Naive thymus-derived CD4-positive, alpha-beta T cell (primary cell): ENCODE results near the gene RPL41. TPM values are rescaled to one million over a fixed set of nuclear protein-coding genes. Genes with fewer than 3 reads are reported as not detected.
"Not testable (repeated sequence)": the region's sequence is repeated elsewhere in the genome, so short reads cannot be mapped to it uniquely, and the experiment has no call there.

Experiments
- ATAC-seq: fragments of 150-1000 bp; cut with Tn5 transposase; 2 replicates; pipeline ENCODE4 v1.10.0; 2021; ENCODE audit warnings: mild to moderate bottlenecking, moderate library complexity
- CTCF ChIA-PET: fragments of 350-600 bp; sonication (Branson Sonifier 250); formaldehyde crosslinking; loops from one replicate; lab custom pipeline; 2021; ENCODE audit warnings: antibody characterized with exemption; lab: Charles Lee
- POLR2A ChIA-PET: fragments of 350-600 bp; sonication (Branson Sonifier 250); formaldehyde crosslinking; loops from one replicate; lab custom pipeline; 2021; ENCODE audit warnings: antibody characterized with exemption, inconsistent platforms; lab: Charles Lee
- DNase-seq, 9 donors: peaks; one replicate each; pipeline versions ENCODE4 v3.0.0 to v3.0.0-alpha.2; 2020 to 2022; ENCODE audit warnings: mixed read lengths in 1 of 9
- H3K27ac ChIP-seq: one replicate; pipeline ENCODE4 v1.7.0; 2013; ENCODE audit warnings: mild to moderate bottlenecking, low read depth, low read length, moderate library complexity
- H3K27me3 ChIP-seq, 2 donors: one replicate each; pipeline ENCODE4 v1.7.0; 2013; ENCODE audit warnings: low read length in 2 of 2, mild to moderate bottlenecking in 2 of 2, moderate library complexity in 2 of 2; ENCODE audit not compliant: control insufficient read depth in 2 of 2, insufficient read depth in 2 of 2
- H3K36me3 ChIP-seq, 3 experiments: 1 replicate in 2 of 3; 2 replicates in 1 of 3; pipeline ENCODE4 v1.7.0; 2013; ENCODE audit warnings: low read length in 3 of 3, mild to moderate bottlenecking in 3 of 3, moderate library complexity in 1 of 3; ENCODE audit not compliant: insufficient read depth in 3 of 3, control insufficient read depth in 2 of 3
- H3K4me1 ChIP-seq, 2 donors: one replicate each; pipeline ENCODE4 v1.7.0; 2013; ENCODE audit warnings: low read length in 2 of 2, mild to moderate bottlenecking in 2 of 2, moderate library complexity in 1 of 2; ENCODE audit not compliant: control insufficient read depth in 2 of 2, insufficient read depth in 2 of 2
- H3K4me3 ChIP-seq: 2 replicates; pipeline ENCODE4 v1.7.0; 2013; ENCODE audit warnings: mild to moderate bottlenecking, low read length
- H3K9me3 ChIP-seq, 3 experiments: 1 replicate in 2 of 3; 2 replicates in 1 of 3; pipeline ENCODE4 v1.7.0; 2013; ENCODE audit warnings: low read length in 3 of 3; ENCODE audit not compliant: control insufficient read depth in 2 of 3
- H3K27ac Mint-ChIP-seq, 9 donors: one replicate each; pipeline ENCODE4 v1.8.0; 2020 to 2022; ENCODE audit warnings: mixed read lengths in 9 of 9, mild to moderate bottlenecking in 8 of 9, moderate library complexity in 5 of 9, inconsistent platforms in 2 of 9
- H3K27me3 Mint-ChIP-seq, 5 donors: one replicate each; pipeline ENCODE4 v1.8.0; 2021 to 2022; ENCODE audit warnings: mixed read lengths in 5 of 5, mild to moderate bottlenecking in 1 of 5
- H3K36me3 Mint-ChIP-seq, 5 donors: one replicate each; pipeline ENCODE4 v1.8.0; 2020 to 2022; ENCODE audit warnings: mixed read lengths in 5 of 5, mild to moderate bottlenecking in 3 of 5, inconsistent platforms in 1 of 5
- H3K4me1 Mint-ChIP-seq, 7 donors: one replicate each; pipeline ENCODE4 v1.8.0; 2020 to 2022; ENCODE audit warnings: mixed read lengths in 7 of 7, mild to moderate bottlenecking in 3 of 7, inconsistent platforms in 1 of 7
- H3K4me3 Mint-ChIP-seq, 10 donors: one replicate each; pipeline ENCODE4 v1.8.0; 2020 to 2022; ENCODE audit warnings: mild to moderate bottlenecking in 10 of 10, mixed read lengths in 10 of 10, moderate library complexity in 6 of 10, inconsistent platforms in 2 of 10
- H3K9me3 Mint-ChIP-seq, 11 donors: one replicate each; pipeline ENCODE4 v1.8.0; 2020 to 2022; ENCODE audit warnings: mixed read lengths in 11 of 11, mild to moderate bottlenecking in 4 of 11, inconsistent platforms in 1 of 11, moderate library complexity in 1 of 11
- intact Hi-C, 2 donors: fragments of 100-400 bp; cut with micrococcal nuclease; formaldehyde crosslinking; loops; one replicate each; pipeline ENCODE4 v1.15.1; 2023
- polyA plus RNA-seq, 2 donors: library from polyadenylated mRNA; unstranded; fragments of 300-500 nt; fragmentation: Illumina TruSeq; gene quantifications; one replicate each; pipeline ENCODE4 v1.2.3, GENCODE V29; 2021
- total RNA-seq, 6 experiments: library from RNA in 5 of 6; stranded (reverse) in 5 of 6; gene quantifications; 1 replicate in 5 of 6; 2 replicates in 1 of 6; pipeline ENCODE4 v1.2.3 and lab custom pipeline; 2021 to 2026

The RPL41 gene
- total and polyA plus RNA-seq, 7 experiments from 2014 or later = 3,787 to 10,251 (median 6,043) TPM

DNA sequence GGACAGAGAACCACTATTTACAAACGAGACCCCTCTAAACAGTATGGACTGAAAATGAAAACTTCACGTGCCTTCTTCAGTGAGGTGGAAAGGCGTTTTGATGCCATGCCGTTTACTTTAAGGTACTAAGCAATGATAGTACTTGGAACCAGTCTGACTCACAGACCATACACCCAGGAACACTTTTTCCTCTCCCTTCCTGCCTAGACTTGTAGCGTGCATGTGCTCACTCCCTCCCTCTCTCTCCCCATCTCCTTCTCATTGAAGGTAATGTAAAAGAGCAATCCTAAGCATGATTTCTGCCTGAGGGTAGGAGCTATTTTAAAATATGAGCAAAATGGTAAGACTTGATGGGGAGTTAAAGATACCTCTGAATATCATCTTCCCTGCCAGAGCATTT, 5.9 kb upstream of the RPL41 start:
- DNase-seq (no peak), ATAC-seq (no peak)
- Histone ChIP-seq H3K36me3 (peaks cover 23 to 68% (median 24%) of the 10 kb centered on the region in 3 experiments), H3K27ac (no peak overlapping the region), H3K4me1 (peaks cover 11 to 14% of the 10 kb centered on the region in 2 donors), H3K4me3 (no peak overlapping the region), H3K9me3 (no peaks in the 10 kb centered on the region), H3K27me3 (no peaks in the 10 kb centered on the region)
- no peaks in the 10 kb centered on the region for H3K27me3 Mint-ChIP-seq
- intact Hi-C loops = loop anchor here in 1 of 2 donors (10.0 kb wide), 1 partner anchor 524 kb away; the partner anchor contains the start of gene BAZ2A
- H3K4me1 Mint-ChIP-seq = peaks cover 7 to 40% (median 17%) of the 10 kb centered on the region in 7 donors
- H3K36me3 Mint-ChIP-seq = peaks cover 6 to 54% (median 37%) of the 10 kb centered on the region in 5 donors
- H3K4me3 Mint-ChIP-seq = no peak overlapping the region
- no peaks in the 10 kb centered on the region for H3K9me3 Mint-ChIP-seq
- POLR2A ChIA-PET = interaction anchor here (0.8 to 2.0 kb wide), 2 partner anchors 64 to 112 kb away, joined by 3 to 11 read pairs; no protein-coding TSS in a partner anchor
- H3K27ac Mint-ChIP-seq = peak overlapping the region in 1 of 9 donors; percentile 44
- CTCF ChIA-PET = no interaction called here

DNA sequence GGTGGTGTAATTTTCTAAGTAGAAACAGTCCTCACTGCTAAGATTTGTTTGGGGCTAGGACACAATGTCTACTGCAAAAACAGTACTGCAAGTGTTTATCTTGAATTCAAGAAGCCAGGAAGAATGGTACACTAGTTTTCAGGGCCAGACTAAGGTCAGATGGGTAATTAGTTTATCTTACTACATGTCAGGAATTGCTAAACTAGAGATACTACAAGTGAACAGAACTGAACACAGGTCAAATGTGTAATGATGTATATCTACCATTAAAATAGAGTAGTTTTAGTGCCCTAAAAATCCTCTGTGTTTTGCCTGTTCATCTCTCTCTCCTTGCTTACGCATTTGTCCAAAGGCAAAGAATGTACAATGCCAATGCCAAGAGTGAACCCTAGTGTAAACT, 2.3 kb upstream of the RPL41 start:
- Histone ChIP-seq H3K27me3 (no peaks in the 10 kb centered on the region), H3K9me3 (no peaks in the 10 kb centered on the region), H3K36me3 (peaks cover 9 to 46% (median 16%) of the 10 kb centered on the region in 3 experiments), H3K4me3 (no peak overlapping the region), H3K4me1 (peaks cover 15 to 20% of the 10 kb centered on the region in 2 donors), H3K27ac (no peak overlapping the region)
- CTCF ChIA-PET = interaction anchor here (0.5 kb wide), 1 partner anchor 69 kb away, joined by 3 read pairs; no protein-coding TSS in a partner anchor
- Mint-ChIP-seq H3K36me3 (peaks cover 12 to 50% (median 45%) of the 10 kb centered on the region in 5 donors), H3K4me1 (peaks cover 17 to 36% (median 20%) of the 10 kb centered on the region in 7 donors), H3K9me3 (peaks cover 0 to 5% (median 0%) of the 10 kb centered on the region in 11 donors), H3K27me3 (no peaks in the 10 kb centered on the region), H3K4me3 (peak overlapping the region in 3 of 10 donors; percentile 0 to 30 (median 19)), H3K27ac (peak overlapping the region in 7 of 9 donors; percentile 35 to 98 (median 56))
- intact Hi-C loops = loop anchor here in 1 of 2 donors (10.0 kb wide), 1 partner anchor 521 kb away; the partner anchor contains the start of gene BAZ2A
- no peak for DNase-seq
- POLR2A ChIA-PET = interaction anchor here (1.9 to 2.6 kb wide), 2 partner anchors 10 to 12 kb away, joined by 4 to 20 read pairs; partner anchors contain the start of gene PA2G4
- ATAC-seq = no peak

DNA sequence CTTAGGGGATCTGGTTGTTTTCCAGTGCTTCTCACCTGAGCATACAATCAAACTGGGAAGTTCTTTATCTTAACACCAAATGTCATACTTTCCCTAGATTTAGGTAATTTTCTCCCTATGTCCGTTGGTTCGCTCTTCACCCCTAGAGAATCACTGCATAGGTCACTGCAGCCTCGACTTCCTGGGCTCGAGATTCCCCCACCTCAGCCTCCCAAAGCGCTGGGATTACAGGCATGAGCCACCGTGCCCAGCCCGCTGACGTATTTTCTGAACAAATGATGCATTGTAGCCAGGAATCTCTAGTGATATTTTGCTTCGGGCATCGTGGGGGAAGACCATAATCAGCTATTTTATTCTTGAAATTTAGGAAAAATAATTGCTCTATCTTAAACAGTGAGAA, 1.1 kb upstream of the RPL41 start:
- no peaks in the 10 kb centered on the region for H3K27me3 Mint-ChIP-seq
- H3K27ac Mint-ChIP-seq = peak overlapping the region; percentile 95 to 99 (median 98)
- POLR2A ChIA-PET = interaction anchor here (0.6 to 7.6 kb wide), 14 partner anchors 11 to 377 kb away, joined by 3 to 230 read pairs (median 9); partner anchors contain the start of genes ESYT1, MYL6, PA2G4 and PYM1
- H3K27ac ChIP-seq = peak overlapping the region; percentile 93
- peaks cover 24 to 47% (median 32%) of the 10 kb centered on the region in 7 donors for H3K4me1 Mint-ChIP-seq
- no peak for DNase-seq
- H3K4me1 ChIP-seq = peaks cover 24 to 25% of the 10 kb centered on the region in 2 donors
- ATAC-seq = no peak
- H3K36me3 Mint-ChIP-seq = peaks cover 12 to 44% (median 42%) of the 10 kb centered on the region in 5 donors
- CTCF ChIA-PET = interaction anchor here (0.7 to 5.1 kb wide), 3 partner anchors 12 to 1270 kb away, joined by 3 to 44 read pairs (median 3); partner anchors contain the start of gene PA2G4
- intact Hi-C loops = loop anchor here (5.0 to 10.0 kb wide), 7 partner anchors 118 to 1627 kb away; partner anchors contain the start of genes BAZ2A (in 1 of the 2), MARS1 (in 1 of the 2), PTGES3 (in 1 of the 2) and SUOX (in 1 of the 2)
- H3K27me3 ChIP-seq = no peaks in the 10 kb centered on the region
- H3K4me3 ChIP-seq = peak overlapping the region; percentile 95
- peaks cover 0 to 5% (median 0%) of the 10 kb centered on the region in 11 donors for H3K9me3 Mint-ChIP-seq
- H3K4me3 Mint-ChIP-seq = peak overlapping the region; percentile 87 to 100 (median 96)
- no peaks in the 10 kb centered on the region for H3K9me3 ChIP-seq
- H3K36me3 ChIP-seq = peaks cover 3 to 33% (median 9%) of the 10 kb centered on the region in 3 experiments

DNA sequence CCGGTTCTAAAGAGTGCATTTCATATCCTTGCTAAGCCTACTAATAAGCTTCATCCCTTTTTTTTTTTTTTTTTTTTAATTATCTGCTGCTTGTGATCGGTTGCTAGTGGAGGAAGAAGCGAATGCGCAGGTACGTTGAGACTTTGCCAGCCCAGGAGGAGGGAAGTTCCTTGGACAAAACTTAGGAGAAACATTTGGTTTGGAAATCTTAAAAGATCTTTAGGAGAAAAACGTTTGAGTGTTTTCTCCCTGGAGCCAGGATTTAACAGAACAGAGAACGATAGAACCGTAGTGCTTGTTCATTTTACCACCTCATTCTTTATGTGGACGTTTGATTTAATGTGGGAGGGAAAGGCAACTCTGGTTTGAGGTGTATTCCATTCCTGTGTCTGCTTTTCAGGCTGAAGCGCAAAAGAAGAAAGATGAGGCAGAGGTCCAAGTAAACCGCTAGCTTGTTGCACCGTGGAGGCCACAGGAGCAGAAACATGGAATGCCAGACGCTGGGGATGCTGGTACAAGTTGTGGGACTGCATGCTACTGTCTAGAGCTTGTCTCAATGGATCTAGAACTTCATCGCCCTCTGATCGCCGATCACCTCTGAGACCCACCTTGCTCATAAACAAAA, 761 bp downstream of the RPL41 start:
- Histone ChIP-seq H3K36me3 (peaks cover 0 to 33% (median 0%) of the 10 kb centered on the region in 3 experiments), H3K4me1 (peaks cover 24 to 25% of the 10 kb centered on the region in 2 donors), H3K27ac (peak overlapping the region; percentile 93), H3K4me3 (peak overlapping the region; percentile 95)
- not testable (repeated sequence) for H3K27me3 ChIP-seq, H3K9me3 ChIP-seq, ATAC-seq, H3K27me3 Mint-ChIP-seq, H3K9me3 Mint-ChIP-seq
- DNase-seq = peak in 2 of 9 donors; percentile 33 to 34
- Mint-ChIP-seq H3K27ac (peak overlapping the region; percentile 95 to 99 (median 98)), H3K36me3 (peaks cover 7 to 36% (median 30%) of the 10 kb centered on the region in 5 donors), H3K4me3 (peak overlapping the region; percentile 87 to 100 (median 96)), H3K4me1 (peaks cover 24 to 47% (median 34%) of the 10 kb centered on the region in 7 donors)
- ChIA-PET CTCF (interaction anchor here (0.5 to 13.4 kb wide), 16 partner anchors 9 to 200 kb away, joined by 3 to 193 read pairs (median 4); partner anchors contain the start of genes ANKRD52, ESYT1, PA2G4 and RNF41), POLR2A (interaction anchor here (0.6 to 7.6 kb wide), 37 partner anchors 8 to 389 kb away, joined by 3 to 230 read pairs (median 5); partner anchors contain the start of genes ANKRD52, CNPY2, ESYT1 and GDF11)
- intact Hi-C loops = loop anchor here (2.0 to 10.0 kb wide), 10 partner anchors 120 to 1836 kb away; partner anchors contain the start of genes BAZ2A (in 1 of the 2), CBX5 (in 1 of the 2), HNRNPA1 (in 1 of the 2) and MARS1 (in 1 of the 2)

- H3K27me3 ChIP-seq = no peaks in the 10 kb centered on the region
- peaks cover 0 to 27% (median 0%) of the 10 kb centered on the region in 3 experiments for H3K36me3 ChIP-seq
- peaks cover 24 to 25% of the 10 kb centered on the region in 2 donors for H3K4me1 ChIP-seq
- peak; percentile 89 for ATAC-seq
- CTCF ChIA-PET = interaction anchor here (0.5 to 13.4 kb wide), 28 partner anchors 8 to 1639 kb away, joined by 3 to 193 read pairs (median 4); partner anchors contain the start of genes ANKRD52, ESYT1, MYL6 and PA2G4
- no peaks in the 10 kb centered on the region for H3K27me3 Mint-ChIP-seq
- peak within 1 kb of the TSS; percentile 95 for H3K4me3 ChIP-seq
- intact Hi-C loops = loop anchor here (1.0 to 10.0 kb wide), 32 partner anchors 8 to 1837 kb away; partner anchors contain the start of genes COQ10A (in 2 of the 2), MYL6 (in 2 of the 2), MYL6B (in 2 of the 2) and RPS26 (in 2 of the 2)
- DNase-seq = peak; percentile 80 to 99 (median 96)
- peaks cover 7 to 31% (median 27%) of the 10 kb centered on the region in 5 donors for H3K36me3 Mint-ChIP-seq
- H3K9me3 ChIP-seq = no peaks in the 10 kb centered on the region
- peak within 1 kb of the TSS; percentile 95 to 99 (median 98) for H3K27ac Mint-ChIP-seq
- H3K9me3 Mint-ChIP-seq = peaks cover 0 to 5% (median 0%) of the 10 kb centered on the region in 11 donors
- POLR2A ChIA-PET = interaction anchor here (0.5 to 7.6 kb wide), 48 partner anchors 10 to 1619 kb away, joined by 3 to 230 read pairs (median 4); partner anchors contain the start of genes ANKRD52, CNPY2, ESYT1 and GDF11
- H3K27ac ChIP-seq = peak within 1 kb of the TSS; percentile 93
- peak within 1 kb of the TSS; percentile 87 to 100 (median 96) for H3K4me3 Mint-ChIP-seq
- peaks cover 24 to 47% (median 34%) of the 10 kb centered on the region in 7 donors for H3K4me1 Mint-ChIP-seq
Observed at GRCh38 chr12:56117778-56118687, 1.6 kb downstream of the RPL41 start, which contains the start of gene ZC3H10. ZC3H10 (plus strand) TSS chr12:56118266; CDS start chr12:56120563, 2,297 bp downstream.
